B cell (primary cell): ENCODE results near the gene COL5A1. TPM values are rescaled to one million over a fixed set of nuclear protein-coding genes. Genes with fewer than 3 reads are reported as not detected.

Source experiments
- ATAC-seq: fragments of 200-7000 bp; cut with Tn5 transposase; one replicate; pipeline ENCODE4 v1.10.0; 2021; ENCODE audit warnings: low read depth, mild to moderate bottlenecking, moderate number of reproducible peaks, moderate library complexity
- CTCF ChIA-PET: fragments of 350-600 bp; sonication (Branson Sonifier 250); formaldehyde crosslinking; loops from one replicate; lab custom pipeline; 2021; ENCODE audit warnings: antibody characterized with exemption, inconsistent platforms; lab: Charles Lee
- POLR2A ChIA-PET: fragments of 350-600 bp; sonication (Branson Sonifier 250); formaldehyde crosslinking; loops from one replicate; lab custom pipeline; 2021; ENCODE audit warnings: antibody characterized with exemption; lab: Charles Lee
- DNase-seq: peaks from one replicate; pipeline ENCODE4 v3.0.0; 2013
- H2AFZ ChIP-seq: 2 replicates; pipeline ENCODE4 v1.6.1; 2012; ENCODE audit warnings: mild to moderate bottlenecking, low read depth, low read length; ENCODE audit not compliant: insufficient read depth, poor library complexity, severe bottlenecking
- H3K27ac ChIP-seq, 2 donors: 1 replicate in 1 of 2; 2 replicates in 1 of 2; pipeline ENCODE4 v1.5.1; 2012 to 2013; ENCODE audit warnings: low read length in 2 of 2, mild to moderate bottlenecking in 2 of 2, moderate library complexity in 1 of 2
- H3K27me3 ChIP-seq, 4 experiments: fragments of 200-600 bp in 1 of 4; sonication (generic) in 1 of 4; replicated peaks in 1 of 4; 1 replicate in 2 of 4; 2 replicates in 2 of 4; pipeline versions ENCODE4 v1.6.1 to v1.7.0; 2013 to 2016; ENCODE audit warnings: low read length in 3 of 4, mild to moderate bottlenecking in 2 of 4, mixed read lengths in 1 of 4, moderate library complexity in 1 of 4; ENCODE audit not compliant: insufficient read depth in 4 of 4, control insufficient read depth in 3 of 4; ENCODE audit errors: control extremely low read depth in 1 of 4
- H3K36me3 ChIP-seq, 2 experiments: replicated peaks in 1 of 2; 1 replicate in 1 of 2; 2 replicates in 1 of 2; pipeline versions ENCODE4 v1.6.1 to v1.7.1; 2013; ENCODE audit warnings: low read length in 1 of 2; ENCODE audit not compliant: insufficient read depth in 2 of 2, control insufficient read depth in 1 of 2; ENCODE audit errors: control extremely low read depth in 1 of 2, extremely low read depth in 1 of 2
- H3K4me1 ChIP-seq, 2 donors: fragments of 200-600 bp in 1 of 2; sonication (generic) in 1 of 2; 1 replicate in 1 of 2; 2 replicates in 1 of 2; pipeline versions ENCODE4 v1.5.1 to v1.6.1; 2013 to 2017; ENCODE audit warnings: low read length in 2 of 2; ENCODE audit not compliant: control insufficient read depth in 2 of 2, insufficient read depth in 2 of 2
- H3K4me2 ChIP-seq: replicated peaks from 2 replicates; pipeline ENCODE3; 2012; ENCODE audit warnings: mild to moderate bottlenecking, low read depth, low read length; ENCODE audit not compliant: poor library complexity, severe bottlenecking
- H3K4me3 ChIP-seq, 5 experiments: fragments of 200-600 bp in 1 of 5; sonication (generic) in 1 of 5; 1 replicate in 3 of 5; 2 replicates in 2 of 5; pipeline versions ENCODE4 v1.5.1 to v1.7.0; 2011 to 2016; ENCODE audit warnings: low read length in 4 of 5, mild to moderate bottlenecking in 4 of 5, low read depth in 2 of 5, control low read depth in 1 of 5, moderate library complexity in 1 of 5; ENCODE audit not compliant: insufficient read depth in 1 of 5; ENCODE audit errors: control extremely low read depth in 1 of 5, extremely low read depth in 1 of 5
- H3K79me2 ChIP-seq: fragments of 200-600 bp; sonication (generic); one replicate; pipeline ENCODE4 v1.6.0; 2016; ENCODE audit warnings: low read length; ENCODE audit not compliant: control insufficient read depth, insufficient read depth
- H3K9ac ChIP-seq: fragments of 200-600 bp; sonication (generic); 2 replicates; pipeline ENCODE4 v1.6.1; 2017; ENCODE audit warnings: mild to moderate bottlenecking, low read length, moderate library complexity
- H3K9me3 ChIP-seq, 3 donors: one replicate each; pipeline versions ENCODE4 v1.6.1 to v1.7.1; 2013; ENCODE audit warnings: low read length in 2 of 3; ENCODE audit not compliant: control insufficient read depth in 2 of 3, insufficient read depth in 1 of 3; ENCODE audit errors: control extremely low read depth in 1 of 3
- H4K20me1 ChIP-seq: 2 replicates; pipeline ENCODE4 v1.6.0; 2012; ENCODE audit warnings: mild to moderate bottlenecking, low read length; ENCODE audit not compliant: insufficient read depth, control insufficient read depth, poor library complexity, severe bottlenecking
- H3K27ac Mint-ChIP-seq: one replicate; pipeline ENCODE4 v1.8.0; 2021; ENCODE audit warnings: mixed read lengths
- H3K27me3 Mint-ChIP-seq: one replicate; pipeline ENCODE4 v1.8.0; 2021; ENCODE audit warnings: mixed read lengths
- H3K4me1 Mint-ChIP-seq: one replicate; pipeline ENCODE4 v1.8.0; 2021; ENCODE audit warnings: mixed read lengths
- H3K4me3 Mint-ChIP-seq: one replicate; pipeline ENCODE4 v1.8.0; 2021; ENCODE audit warnings: mixed read lengths
- H3K9me3 Mint-ChIP-seq: one replicate; pipeline ENCODE4 v1.8.0; 2022; ENCODE audit warnings: mixed read lengths; ENCODE audit not compliant: insufficient read depth
- EZH2 ChIP-seq: IDR thresholded peaks from 2 replicates; pipeline ENCODE4 v1.6.1; 2012; ENCODE audit warnings: borderline replicate concordance, low read depth, mild to moderate bottlenecking, moderate library complexity, low read length; ENCODE audit not compliant: insufficient read depth, poor library complexity, severe bottlenecking
- WGBS: methylation state at CpG from one replicate; pipeline ENCODE4 v1.1.5; 2013; ENCODE audit warnings: missing lambda C conversion rate; ENCODE audit not compliant: insufficient coverage; 5-methylcytosine and 5-hydroxymethylcytosine counted together
- intact Hi-C: fragments of 100-400 bp; cut with micrococcal nuclease; formaldehyde crosslinking; loops from one replicate; pipeline ENCODE4 v1.10.0; 2022
- polyA plus RNA-seq: library from polyadenylated mRNA; depleted of rRNA; stranded (reverse); fragments of >200 nt; gene quantifications from 2 replicates; pipeline ENCODE4 v1.2.3, GENCODE V29; 2012
- total RNA-seq, 2 donors: library from RNA; stranded (reverse); fragments of 120-200 nt in 1 of 2; gene quantifications; 1 replicate in 1 of 2; 2 replicates in 1 of 2; pipeline versions ENCODE4 v1.2.3 to v1.2.4, GENCODE V29; 2013 to 2022
- TF ChIP-seq, protein P1 (sequence below): fragments of 200-600 bp; IDR thresholded peaks from one replicate; pipeline ENCODE4 v1.8.0; 2022; ENCODE audit warnings: antibody characterized with exemption, mild to moderate bottlenecking

COL5A1 gene
- total and polyA plus RNA-seq, 2 donors (not counting 1 experiment from before 2014, with no cell fraction given), result 0.06 TPM; not detected in 1

DNA sequence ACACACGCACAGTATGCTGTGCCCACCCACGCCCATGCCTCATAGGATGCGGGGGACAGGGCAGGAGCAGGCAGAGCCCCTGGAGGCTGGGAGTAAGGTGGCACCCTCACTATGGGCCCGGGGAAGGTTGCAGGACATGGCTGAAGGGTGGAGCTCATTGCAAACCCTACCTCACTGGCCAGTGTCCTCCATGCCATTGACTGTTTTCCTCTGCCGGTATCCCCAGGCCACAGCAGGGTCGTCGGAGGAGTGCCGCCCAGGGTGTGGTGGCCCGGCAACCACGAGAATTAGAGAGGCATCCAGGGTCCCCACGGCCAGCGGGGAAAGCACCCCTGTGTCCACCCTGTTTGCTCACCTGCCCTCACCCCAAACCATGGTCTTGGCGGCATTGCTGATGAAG is 179.3 kb downstream of the COL5A1 start:
- no peak overlapping the region for H3K4me3 ChIP-seq
- no peaks in the 10 kb centered on the region for H3K27me3 ChIP-seq
- no peaks in the 10 kb centered on the region for H3K4me1 Mint-ChIP-seq
- H4K20me1 ChIP-seq, result no peaks in the 10 kb centered on the region
- H3K27ac Mint-ChIP-seq, result no peak overlapping the region
- H3K4me1 ChIP-seq, result no peaks in the 10 kb centered on the region
- no peak overlapping the region for H3K4me2 ChIP-seq
- WGBS, result 91% methylated on average over 11 of the region's 13 CpGs
- no peaks in the 10 kb centered on the region for H3K79me2 ChIP-seq
- no peaks in the 10 kb centered on the region for H3K36me3 ChIP-seq
- ATAC-seq, result no peak
- ChIA-PET CTCF (no interaction called here), POLR2A (no interaction called here)
- no peak overlapping the region for H2AFZ ChIP-seq
- H3K9me3 ChIP-seq, result no peaks in the 10 kb centered on the region
- H3K27me3 Mint-ChIP-seq, result peaks cover 2% of the 10 kb centered on the region
- H3K27ac ChIP-seq, result no peak overlapping the region
- H3K9me3 Mint-ChIP-seq, result no peaks in the 10 kb centered on the region
- intact Hi-C loops, result no loop called here
- DNase-seq, result no peak
- TF ChIP-seq, protein P1, sequence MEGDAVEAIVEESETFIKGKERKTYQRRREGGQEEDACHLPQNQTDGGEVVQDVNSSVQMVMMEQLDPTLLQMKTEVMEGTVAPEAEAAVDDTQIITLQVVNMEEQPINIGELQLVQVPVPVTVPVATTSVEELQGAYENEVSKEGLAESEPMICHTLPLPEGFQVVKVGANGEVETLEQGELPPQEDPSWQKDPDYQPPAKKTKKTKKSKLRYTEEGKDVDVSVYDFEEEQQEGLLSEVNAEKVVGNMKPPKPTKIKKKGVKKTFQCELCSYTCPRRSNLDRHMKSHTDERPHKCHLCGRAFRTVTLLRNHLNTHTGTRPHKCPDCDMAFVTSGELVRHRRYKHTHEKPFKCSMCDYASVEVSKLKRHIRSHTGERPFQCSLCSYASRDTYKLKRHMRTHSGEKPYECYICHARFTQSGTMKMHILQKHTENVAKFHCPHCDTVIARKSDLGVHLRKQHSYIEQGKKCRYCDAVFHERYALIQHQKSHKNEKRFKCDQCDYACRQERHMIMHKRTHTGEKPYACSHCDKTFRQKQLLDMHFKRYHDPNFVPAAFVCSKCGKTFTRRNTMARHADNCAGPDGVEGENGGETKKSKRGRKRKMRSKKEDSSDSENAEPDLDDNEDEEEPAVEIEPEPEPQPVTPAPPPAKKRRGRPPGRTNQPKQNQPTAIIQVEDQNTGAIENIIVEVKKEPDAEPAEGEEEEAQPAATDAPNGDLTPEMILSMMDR, result no peak
- no peak for TF ChIP-seq EZH2
- H3K4me3 Mint-ChIP-seq, result no peak overlapping the region
- H3K9ac ChIP-seq, result no peak overlapping the region

DNA sequence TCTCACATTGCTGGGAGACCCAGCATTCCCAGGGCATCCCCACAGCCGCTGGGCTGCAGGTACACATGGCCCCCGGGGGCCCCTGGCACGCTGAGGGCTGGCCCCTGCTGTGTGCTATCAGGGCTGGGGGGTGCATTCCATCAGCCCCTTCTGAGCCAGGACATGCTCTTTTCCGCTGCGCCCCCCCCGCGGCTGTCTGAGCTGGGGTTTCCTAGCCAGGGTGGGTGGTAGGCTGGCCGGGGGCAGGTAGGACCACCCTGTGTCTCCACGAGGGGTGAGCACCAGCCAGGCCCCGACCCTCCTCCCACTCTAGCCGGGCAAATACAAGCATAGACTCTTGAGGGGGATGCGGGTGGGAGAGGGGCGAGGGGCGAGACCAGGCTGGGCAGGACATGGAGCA is 180.9 kb downstream of the COL5A1 start:
- Mint-ChIP-seq H3K27ac (no peak overlapping the region), H3K4me3 (no peak overlapping the region), H3K27me3 (peaks cover 2% of the 10 kb centered on the region), H3K9me3 (no peaks in the 10 kb centered on the region), H3K4me1 (no peaks in the 10 kb centered on the region)
- Histone ChIP-seq H3K4me1 (no peaks in the 10 kb centered on the region), H3K36me3 (no peaks in the 10 kb centered on the region), H3K79me2 (no peaks in the 10 kb centered on the region), H3K4me2 (no peak overlapping the region), H3K9me3 (no peaks in the 10 kb centered on the region), H2AFZ (no peak overlapping the region), H3K4me3 (no peak overlapping the region), H3K27me3 (no peaks in the 10 kb centered on the region), H3K9ac (no peak overlapping the region), H3K27ac (no peak overlapping the region), H4K20me1 (no peaks in the 10 kb centered on the region)
- DNase-seq, result no peak
- POLR2A ChIA-PET, result no interaction called here
- TF ChIP-seq EZH2, result no peak
- TF ChIP-seq, protein P1, result no peak
- ATAC-seq, result no peak
- CTCF ChIA-PET, result no interaction called here
- intact Hi-C loops, result no loop called here
- WGBS, result 94% methylated on average over 6 of the region's 14 CpGs
